Suppressor macrophage treated with lipopolysaccharide for 1 hour (primary cell): ENCODE data around the gene ORC2.
"Not testable (repeated sequence)": the region's sequence is repeated elsewhere in the genome, so short reads cannot be mapped to it uniquely, and the experiment has no call there.

Experiments used
- DNase-seq, 3 donors: peaks; one replicate each; pipeline ENCODE4 v3.0.0-alpha.2; 2020 to 2022

The ORC2 gene

GRCh38 chr2:200963124-200963917 is at the start of gene ORC2:
Gene ORC2, minus strand, starts transcription at chr2:200963660. Its CDS starts 5,537 bp downstream, at chr2:200958123.
- peak; percentile 94 to 96 (median 95) for DNase-seq

- no peak for DNase-seq
These were observed 44.9 kb upstream of the ORC2 start for GRCh38 chr2:201008296-201008829.

- no peak for DNase-seq
These were observed 44.1 kb upstream of the ORC2 start for GRCh38 chr2:201007584-201007998.

- no peak for DNase-seq
These were observed 43.2 kb upstream of the ORC2 start for GRCh38 chr2:201006704-201007103.

- no peak for DNase-seq
These were observed 40.9 kb upstream of the ORC2 start for GRCh38 chr2:201004370-201004769.

GRCh38 chr2:200993097-200993496 is 29.6 kb upstream of the ORC2 start:
- DNase-seq = no peak

- no peak for DNase-seq
These were observed 23.7 kb upstream of the ORC2 start for GRCh38 chr2:200987137-200987536.

- DNase-seq = no peak
These were observed 22.3 kb upstream of the ORC2 start for GRCh38 chr2:200985799-200986198.

GRCh38 chr2:200976710-200977109 is 13.2 kb upstream of the ORC2 start:
- DNase-seq = no peak

GRCh38 chr2:200975672-200976071 is 12.2 kb upstream of the ORC2 start:
- no peak for DNase-seq

- DNase-seq = not testable (repeated sequence)
These were observed 6.6 kb upstream of the ORC2 start for GRCh38 chr2:200970057-200970456.

GRCh38 chr2:200968735-200969134 is 5.3 kb upstream of the ORC2 start:
- no peak for DNase-seq

GRCh38 chr2:200968162-200968561 is 4.7 kb upstream of the ORC2 start:
- DNase-seq = peak in 1 of 3 donors; percentile 25

- peak in 1 of 3 donors; percentile 7 for DNase-seq
These were observed 3.3 kb upstream of the ORC2 start for GRCh38 chr2:200966770-200967169.

GRCh38 chr2:200964498-200964897 is 1.0 kb upstream of the ORC2 start:
- no peak for DNase-seq

- DNase-seq = not testable (repeated sequence)
These were observed 425 bp upstream of the ORC2 start for GRCh38 chr2:200963918-200964252.

- DNase-seq = no peak
These were observed 693 bp downstream of the ORC2 start for GRCh38 chr2:200962811-200963123.

- no peak for DNase-seq
These were observed 1.8 kb downstream of the ORC2 start for GRCh38 chr2:200961674-200962073.

- DNase-seq = no peak
These were observed 13.1 kb downstream of the ORC2 start for GRCh38 chr2:200950378-200950777.

- no peak for DNase-seq
These were observed 18.1 kb downstream of the ORC2 start for GRCh38 chr2:200945395-200945729.

- peak; percentile 49 to 64 (median 62) for DNase-seq
These were observed 18.7 kb downstream of the ORC2 start for GRCh38 chr2:200944467-200945394.

- no peak for DNase-seq
These were observed 19.8 kb downstream of the ORC2 start for GRCh38 chr2:200943527-200944105.

- no peak for DNase-seq
These were observed 23.6 kb downstream of the ORC2 start for GRCh38 chr2:200939832-200940231.
